GM12801 (cell line): ENCODE measurements around the gene KDM5B.

Source experiments
- CTCF ChIP-seq: IDR thresholded peaks from one replicate; pipeline ENCODE4 v1.5.1; 2011; ENCODE audit warnings: control low read depth; ENCODE audit not compliant: insufficient read length; ENCODE audit errors: extremely low read depth

KDM5B gene

GRCh38 chr1:202701200-202701599, 107.0 kb downstream of the KDM5B start:
- TF ChIP-seq CTCF = no peak

GRCh38 chr1:202700061-202700460, 108.2 kb downstream of the KDM5B start:
- no peak for TF ChIP-seq CTCF

- no peak for TF ChIP-seq CTCF
Measured at GRCh38 chr1:202698276-202698675, 109.9 kb downstream of the KDM5B start.

GRCh38 chr1:202697038-202697437, 111.2 kb downstream of the KDM5B start:
- TF ChIP-seq CTCF = no peak

GRCh38 chr1:202694314-202694713, 113.9 kb downstream of the KDM5B start:
- no peak for TF ChIP-seq CTCF

- no peak for TF ChIP-seq CTCF
Measured at GRCh38 chr1:202692959-202693555, 115.2 kb downstream of the KDM5B start.

- no peak for TF ChIP-seq CTCF
Measured at GRCh38 chr1:202691816-202692215, 116.4 kb downstream of the KDM5B start.
